Activated CD4-positive, CD25-positive, alpha-beta regulatory T cell (primary cell): Measurements from ENCODE around the gene DHRS12.

ENCODE experiments used
- DNase-seq, 4 experiments: peaks; one replicate each; lab custom pipeline; 2025; lab: John Stamatoyannopoulos, UW

Gene DHRS12

GRCh38 chr13:51728275-51728673 lies 75.7 kb downstream of the DHRS12 start:
- DNase-seq = no peak

- DNase-seq = no peak
These were observed 76.2 kb downstream of the DHRS12 start for GRCh38 chr13:51727634-51728274.

- DNase-seq = no peak
These were observed 77.3 kb downstream of the DHRS12 start for GRCh38 chr13:51726446-51727193.

GRCh38 chr13:51724721-51725120 lies 79.2 kb downstream of the DHRS12 start:
- no peak for DNase-seq

GRCh38 chr13:51723529-51723928 lies 80.4 kb downstream of the DHRS12 start:
- DNase-seq = no peak

- DNase-seq = no peak
These were observed 82.5 kb downstream of the DHRS12 start for GRCh38 chr13:51721496-51721895.

- DNase-seq = no peak
These were observed 84.6 kb downstream of the DHRS12 start for GRCh38 chr13:51719394-51719793.
